Measurements from ENCODE around the gene RANBP17.

- TF ChIP-seq EZH2 (IDR thresholded peaks at IDR 0.05; ENCODE audit: low read depth, unreplicated experiment) (no peak), CTCF (conservative IDR thresholded peaks at IDR 0.05; ENCODE audit: low read depth in 2 of 2) (no peak), POLR2AphosphoS5 (IDR thresholded peaks at IDR 0.05; ENCODE audit: low read depth) (no peak), CREB1 (CRISPR knock-in tag; IDR thresholded peaks at IDR 0.05; ENCODE audit: low read depth) (no peak), REST (IDR thresholded peaks at IDR 0.05; ENCODE audit: unreplicated experiment) (no peak), ZNF331 (CRISPR knock-in tag; IDR thresholded peaks at IDR 0.05; ENCODE audit: low read depth) (no peak), JUNB (IDR thresholded peaks at IDR 0.05; ENCODE audit: unreplicated experiment) (no peak), NANOG (IDR thresholded peaks at IDR 0.05; ENCODE audit: borderline replicate concordance) (no peak), EZH2phosphoT487 (IDR thresholded peaks at IDR 0.05; ENCODE audit: unreplicated experiment) (no peak), STAT1 (IDR thresholded peaks at IDR 0.05; ENCODE audit: unreplicated experiment) (no peak)
- TF ChIP-seq, protein P1, sequence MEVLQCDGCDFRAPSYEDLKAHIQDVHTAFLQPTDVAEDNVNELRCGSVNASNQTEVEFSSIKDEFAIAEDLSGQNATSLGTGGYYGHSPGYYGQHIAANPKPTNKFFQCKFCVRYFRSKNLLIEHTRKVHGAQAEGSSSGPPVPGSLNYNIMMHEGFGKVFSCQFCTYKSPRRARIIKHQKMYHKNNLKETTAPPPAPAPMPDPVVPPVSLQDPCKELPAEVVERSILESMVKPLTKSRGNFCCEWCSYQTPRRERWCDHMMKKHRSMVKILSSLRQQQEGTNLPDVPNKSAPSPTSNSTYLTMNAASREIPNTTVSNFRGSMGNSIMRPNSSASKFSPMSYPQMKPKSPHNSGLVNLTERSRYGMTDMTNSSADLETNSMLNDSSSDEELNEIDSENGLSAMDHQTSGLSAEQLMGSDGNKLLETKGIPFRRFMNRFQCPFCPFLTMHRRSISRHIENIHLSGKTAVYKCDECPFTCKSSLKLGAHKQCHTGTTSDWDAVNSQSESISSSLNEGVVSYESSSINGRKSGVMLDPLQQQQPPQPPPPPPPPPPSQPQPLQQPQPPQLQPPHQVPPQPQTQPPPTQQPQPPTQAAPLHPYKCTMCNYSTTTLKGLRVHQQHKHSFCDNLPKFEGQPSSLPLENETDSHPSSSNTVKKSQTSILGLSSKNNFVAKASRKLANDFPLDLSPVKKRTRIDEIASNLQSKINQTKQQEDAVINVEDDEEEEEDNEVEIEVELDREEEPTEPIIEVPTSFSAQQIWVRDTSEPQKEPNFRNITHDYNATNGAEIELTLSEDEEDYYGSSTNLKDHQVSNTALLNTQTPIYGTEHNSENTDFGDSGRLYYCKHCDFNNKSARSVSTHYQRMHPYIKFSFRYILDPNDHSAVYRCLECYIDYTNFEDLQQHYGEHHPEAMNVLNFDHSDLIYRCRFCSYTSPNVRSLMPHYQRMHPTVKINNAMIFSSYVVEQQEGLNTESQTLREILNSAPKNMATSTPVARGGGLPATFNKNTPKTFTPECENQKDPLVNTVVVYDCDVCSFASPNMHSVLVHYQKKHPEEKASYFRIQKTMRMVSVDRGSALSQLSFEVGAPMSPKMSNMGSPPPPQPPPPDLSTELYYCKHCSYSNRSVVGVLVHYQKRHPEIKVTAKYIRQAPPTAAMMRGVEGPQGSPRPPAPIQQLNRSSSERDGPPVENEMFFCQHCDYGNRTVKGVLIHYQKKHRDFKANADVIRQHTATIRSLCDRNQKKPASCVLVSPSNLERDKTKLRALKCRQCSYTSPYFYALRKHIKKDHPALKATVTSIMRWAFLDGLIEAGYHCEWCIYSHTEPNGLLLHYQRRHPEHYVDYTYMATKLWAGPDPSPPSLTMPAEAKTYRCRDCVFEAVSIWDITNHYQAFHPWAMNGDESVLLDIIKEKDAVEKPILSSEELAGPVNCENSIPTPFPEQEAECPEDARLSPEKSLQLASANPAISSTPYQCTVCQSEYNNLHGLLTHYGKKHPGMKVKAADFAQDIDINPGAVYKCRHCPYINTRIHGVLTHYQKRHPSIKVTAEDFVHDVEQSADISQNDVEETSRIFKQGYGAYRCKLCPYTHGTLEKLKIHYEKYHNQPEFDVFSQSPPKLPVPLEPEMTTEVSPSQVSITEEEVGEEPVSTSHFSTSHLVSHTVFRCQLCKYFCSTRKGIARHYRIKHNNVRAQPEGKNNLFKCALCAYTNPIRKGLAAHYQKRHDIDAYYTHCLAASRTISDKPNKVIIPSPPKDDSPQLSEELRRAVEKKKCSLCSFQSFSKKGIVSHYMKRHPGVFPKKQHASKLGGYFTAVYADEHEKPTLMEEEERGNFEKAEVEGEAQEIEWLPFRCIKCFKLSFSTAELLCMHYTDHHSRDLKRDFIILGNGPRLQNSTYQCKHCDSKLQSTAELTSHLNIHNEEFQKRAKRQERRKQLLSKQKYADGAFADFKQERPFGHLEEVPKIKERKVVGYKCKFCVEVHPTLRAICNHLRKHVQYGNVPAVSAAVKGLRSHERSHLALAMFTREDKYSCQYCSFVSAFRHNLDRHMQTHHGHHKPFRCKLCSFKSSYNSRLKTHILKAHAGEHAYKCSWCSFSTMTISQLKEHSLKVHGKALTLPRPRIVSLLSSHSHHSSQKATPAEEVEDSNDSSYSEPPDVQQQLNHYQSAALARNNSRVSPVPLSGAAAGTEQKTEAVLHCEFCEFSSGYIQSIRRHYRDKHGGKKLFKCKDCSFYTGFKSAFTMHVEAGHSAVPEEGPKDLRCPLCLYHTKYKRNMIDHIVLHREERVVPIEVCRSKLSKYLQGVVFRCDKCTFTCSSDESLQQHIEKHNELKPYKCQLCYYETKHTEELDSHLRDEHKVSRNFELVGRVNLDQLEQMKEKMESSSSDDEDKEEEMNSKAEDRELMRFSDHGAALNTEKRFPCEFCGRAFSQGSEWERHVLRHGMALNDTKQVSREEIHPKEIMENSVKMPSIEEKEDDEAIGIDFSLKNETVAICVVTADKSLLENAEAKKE (CRISPR knock-in tag; IDR thresholded peaks at IDR 0.05) = no peak
- TF ChIP-seq, protein P2, sequence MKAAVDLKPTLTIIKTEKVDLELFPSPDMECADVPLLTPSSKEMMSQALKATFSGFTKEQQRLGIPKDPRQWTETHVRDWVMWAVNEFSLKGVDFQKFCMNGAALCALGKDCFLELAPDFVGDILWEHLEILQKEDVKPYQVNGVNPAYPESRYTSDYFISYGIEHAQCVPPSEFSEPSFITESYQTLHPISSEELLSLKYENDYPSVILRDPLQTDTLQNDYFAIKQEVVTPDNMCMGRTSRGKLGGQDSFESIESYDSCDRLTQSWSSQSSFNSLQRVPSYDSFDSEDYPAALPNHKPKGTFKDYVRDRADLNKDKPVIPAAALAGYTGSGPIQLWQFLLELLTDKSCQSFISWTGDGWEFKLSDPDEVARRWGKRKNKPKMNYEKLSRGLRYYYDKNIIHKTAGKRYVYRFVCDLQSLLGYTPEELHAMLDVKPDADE (IDR thresholded peaks at IDR 0.05) = no peak
These were observed 40.5 kb upstream of the RANBP17 start for GRCh38 chr5:170821257-170821800.

Data from GM23338 (cell line).